ENCODE measurements around the gene FCGR3A.
"Not testable (repeated sequence)": the region's sequence is repeated elsewhere in the genome, so short reads cannot be mapped to it uniquely, and the experiment has no call there.

Gene FCGR3A

DNA sequence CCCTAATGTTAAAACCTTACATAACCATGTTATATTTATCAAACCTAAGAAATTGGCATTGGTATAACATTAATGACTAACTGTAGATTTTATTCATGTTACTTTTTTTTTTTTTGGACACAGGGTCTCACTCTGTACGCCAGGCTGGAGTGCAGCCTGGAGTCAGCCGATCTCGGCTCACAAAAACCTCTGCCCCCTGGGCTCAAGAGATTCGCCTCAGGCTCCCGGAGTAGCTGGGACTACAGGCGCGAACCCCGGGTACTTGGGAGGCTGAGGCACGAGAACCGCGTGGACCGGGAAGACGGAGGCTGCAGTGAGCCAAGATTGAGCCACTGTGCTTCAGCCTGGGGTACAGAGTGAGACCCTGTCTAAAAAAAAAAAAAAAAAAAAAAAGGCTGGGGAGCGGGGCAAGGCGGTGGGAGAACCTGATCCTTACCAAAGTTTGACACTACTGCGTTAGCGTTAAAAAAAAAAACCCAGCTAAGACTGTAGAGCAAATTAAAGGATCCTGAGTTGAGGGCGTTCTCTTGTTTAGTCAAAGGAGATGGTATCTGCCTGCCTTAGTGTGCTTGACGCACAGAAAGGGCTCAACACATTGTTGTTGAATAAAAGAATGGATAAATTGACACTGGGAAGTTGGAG lies 20.0 kb downstream of the FCGR3A start:
- DNase-seq, result not testable (repeated sequence)

DNA sequence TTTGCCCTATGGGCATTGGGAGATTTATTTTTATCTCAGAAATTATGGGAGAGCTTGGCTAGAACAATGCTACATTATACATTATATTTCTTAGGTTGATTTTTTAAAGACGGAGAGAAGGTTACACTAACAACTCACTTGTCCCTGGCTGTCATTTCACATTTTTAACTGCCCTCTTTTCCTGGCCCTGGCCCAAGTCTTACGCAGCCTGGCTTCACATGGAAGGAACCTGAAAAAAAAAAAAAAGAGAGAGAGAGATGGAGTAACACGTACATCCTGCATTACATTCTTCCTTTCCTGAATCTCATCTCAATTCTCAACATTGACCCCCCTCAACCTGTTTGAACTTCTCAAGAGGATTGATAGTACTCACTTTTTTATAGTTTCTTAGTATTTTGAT lies 21.1 kb downstream of the FCGR3A start:
- DNase-seq, result not testable (repeated sequence)

DNA sequence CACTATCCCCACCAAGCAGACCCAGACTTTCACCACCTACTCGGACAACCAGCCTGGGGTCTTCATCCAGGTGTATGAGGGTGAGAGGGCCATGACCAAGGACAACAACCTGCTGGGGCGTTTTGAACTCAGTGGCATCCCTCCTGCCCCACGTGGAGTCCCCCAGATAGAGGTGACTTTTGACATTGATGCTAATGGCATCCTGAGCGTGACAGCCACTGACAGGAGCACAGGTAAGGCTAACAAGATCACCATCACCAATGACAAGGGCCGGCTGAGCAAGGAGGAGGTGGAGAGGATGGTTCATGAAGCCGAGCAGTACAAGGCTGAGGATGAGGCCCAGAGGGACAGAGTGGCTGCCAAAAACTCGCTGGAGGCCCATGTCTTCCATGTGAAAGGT lies 23.7 kb downstream of the FCGR3A start:
- not testable (repeated sequence) for DNase-seq

GRCh38 chr1:161525321-161525720 lies 24.3 kb downstream of the FCGR3A start:
- DNase-seq, result not testable (repeated sequence)

- not testable (repeated sequence) for DNase-seq
Observed at GRCh38 chr1:161524742-161525291, 24.8 kb downstream of the FCGR3A start.

DNA sequence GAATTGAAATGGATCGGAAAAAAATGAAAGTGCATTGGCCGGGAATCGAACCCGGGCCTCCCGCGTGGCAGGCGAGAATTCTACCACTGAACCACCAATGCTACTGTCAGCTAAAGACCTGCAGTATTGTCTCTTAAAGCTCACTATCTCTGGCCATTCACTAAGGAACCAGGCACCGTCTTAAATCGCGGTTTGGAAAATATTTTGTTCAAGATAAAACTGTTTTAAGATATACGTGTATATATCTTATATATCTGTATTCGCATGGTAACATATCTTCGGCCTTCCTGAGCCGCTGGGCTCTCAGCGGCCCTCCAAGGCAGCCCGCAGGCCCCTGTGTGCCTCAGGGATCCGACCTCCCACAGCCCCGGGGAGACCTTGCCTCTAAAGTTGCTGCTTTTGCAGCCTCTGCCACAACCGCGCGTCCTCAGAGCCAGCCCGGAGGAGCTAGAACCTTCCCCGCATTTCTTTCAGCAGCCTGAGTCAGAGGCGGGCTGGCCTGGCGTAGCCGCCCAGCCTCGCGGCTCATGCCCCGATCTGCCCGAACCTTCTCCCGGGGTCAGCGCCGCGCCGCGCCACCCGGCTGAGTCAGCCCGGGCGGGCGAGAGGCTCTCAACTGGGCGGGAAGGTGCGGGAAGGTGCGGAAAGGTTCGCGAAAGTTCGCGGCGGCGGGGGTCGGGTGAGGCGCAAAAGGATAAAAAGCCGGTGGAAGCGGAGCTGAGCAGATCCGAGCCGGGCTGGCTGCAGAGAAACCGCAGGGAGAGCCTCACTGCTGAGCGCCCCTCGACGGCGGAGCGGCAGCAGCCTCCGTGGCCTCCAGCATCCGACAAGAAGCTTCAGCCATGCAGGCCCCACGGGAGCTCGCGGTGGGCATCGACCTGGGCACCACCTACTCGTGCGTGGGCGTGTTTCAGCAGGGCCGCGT lies 25.5 kb downstream of the FCGR3A start, which contains the start of gene HSPA6:
TSS of gene HSPA6 (plus strand) at position 724 of the 925 bp plus-strand sequence. CDS start at position 843, 119 bp downstream.
- peak; percentile 56 for DNase-seq

DNA sequence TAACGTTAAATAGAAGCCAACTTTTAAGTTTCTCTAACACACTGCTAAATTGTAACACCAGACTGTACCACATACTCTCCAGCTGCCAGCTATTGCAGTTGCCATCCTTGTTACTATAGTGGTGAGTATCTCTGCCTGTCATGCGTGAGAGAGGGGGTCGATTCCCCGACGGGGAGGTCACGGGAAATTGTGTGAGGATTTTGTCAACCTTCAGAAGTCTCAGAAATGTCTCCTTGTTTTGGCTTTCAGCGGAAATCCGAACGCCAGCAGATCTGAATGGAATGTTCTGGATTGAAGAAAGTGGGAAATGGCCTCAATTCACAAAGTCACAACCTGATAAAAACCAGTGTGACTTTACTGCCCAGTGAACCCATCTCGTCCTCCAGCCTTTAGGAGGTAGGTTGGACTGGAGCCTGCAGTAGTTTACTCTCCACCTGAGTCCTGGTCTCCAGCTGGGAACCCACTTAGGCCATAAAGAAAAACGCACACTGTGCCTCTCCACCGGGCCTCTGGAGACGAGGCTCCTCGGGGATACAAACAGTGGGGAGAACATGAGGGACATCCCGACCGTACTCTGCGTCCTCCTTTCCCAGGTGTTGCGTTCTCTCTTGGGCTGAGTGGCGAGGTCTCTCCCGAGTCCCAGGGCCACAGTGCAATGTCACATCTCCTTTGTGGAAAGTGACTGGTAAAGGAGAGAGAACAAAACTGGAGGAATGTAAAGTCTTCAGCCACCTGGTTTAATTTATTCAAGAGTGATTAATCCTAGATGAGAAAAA lies 26.4 kb downstream of the FCGR3A start:
- DNase-seq, result not testable (repeated sequence)

- not testable (repeated sequence) for DNase-seq
Observed at GRCh38 chr1:161513953-161514352, 35.7 kb downstream of the FCGR3A start.

GRCh38 chr1:161513448-161513780 lies 36.2 kb downstream of the FCGR3A start:
- not testable (repeated sequence) for DNase-seq

GRCh38 chr1:161512636-161513447 lies 36.8 kb downstream of the FCGR3A start:
- DNase-seq, result not testable (repeated sequence)

DNA sequence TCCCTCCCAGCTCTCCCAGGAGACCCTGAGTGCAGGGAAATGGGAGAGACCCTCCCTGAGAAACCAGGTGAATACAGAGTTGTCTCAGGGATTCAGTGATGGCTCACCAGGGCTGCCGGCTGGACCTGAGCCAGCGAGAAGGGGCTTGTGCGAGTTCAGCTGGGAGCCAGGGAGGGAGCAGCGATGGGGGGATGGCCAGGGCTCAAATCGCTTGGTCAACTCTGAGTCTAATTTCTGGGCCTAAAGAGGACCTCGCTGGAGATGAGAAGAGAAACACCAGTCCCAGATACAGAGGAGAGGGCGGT lies 37.9 kb downstream of the FCGR3A start:
- no peak for DNase-seq

GRCh38 chr1:161511018-161511755 lies 38.4 kb downstream of the FCGR3A start:
- DNase-seq, result no peak

- no peak for DNase-seq
Observed at GRCh38 chr1:161510477-161510876, 39.1 kb downstream of the FCGR3A start.

DNA sequence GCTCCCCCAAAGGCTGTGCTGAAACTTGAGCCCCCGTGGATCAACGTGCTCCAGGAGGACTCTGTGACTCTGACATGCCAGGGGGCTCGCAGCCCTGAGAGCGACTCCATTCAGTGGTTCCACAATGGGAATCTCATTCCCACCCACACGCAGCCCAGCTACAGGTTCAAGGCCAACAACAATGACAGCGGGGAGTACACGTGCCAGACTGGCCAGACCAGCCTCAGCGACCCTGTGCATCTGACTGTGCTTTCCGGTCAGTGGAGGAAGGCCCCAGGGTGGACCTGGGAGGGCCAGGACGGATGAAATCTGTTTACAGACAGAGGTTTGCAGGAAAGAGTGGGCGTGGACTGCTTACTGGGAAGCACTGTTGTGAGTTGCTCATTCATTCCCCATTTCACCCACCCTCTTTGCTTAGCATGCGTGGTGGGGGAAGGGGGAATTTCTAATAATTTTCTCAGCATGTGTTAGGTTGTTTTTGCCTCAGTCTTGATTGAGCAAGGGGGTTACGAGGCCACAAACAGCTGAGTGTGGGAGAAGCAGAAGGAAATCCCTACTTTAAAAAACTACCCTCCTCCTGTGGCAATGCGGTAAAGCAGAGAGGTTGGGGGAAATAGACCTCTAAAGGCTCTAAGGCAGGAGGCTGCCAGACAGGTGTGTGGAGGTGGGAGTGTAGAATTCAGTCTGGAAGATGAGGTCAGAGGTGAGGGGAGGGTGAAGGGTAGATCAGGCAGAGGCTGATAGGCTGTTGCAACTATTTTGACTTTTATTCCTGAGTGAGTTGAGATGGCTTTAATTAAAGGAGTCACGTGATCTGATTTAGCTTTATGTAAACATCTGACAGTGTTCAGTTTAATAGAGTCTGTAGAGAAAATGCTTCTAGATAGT lies 43.0 kb downstream of the FCGR3A start:
- no peak for DNase-seq

GRCh38 chr1:161505686-161506085 lies 43.9 kb downstream of the FCGR3A start:
- DNase-seq, result no peak

- no peak for DNase-seq
Observed at GRCh38 chr1:161503394-161503748, 46.2 kb downstream of the FCGR3A start.

- DNase-seq, result no peak
Observed at GRCh38 chr1:161502641-161503393, 46.8 kb downstream of the FCGR3A start.

DNA sequence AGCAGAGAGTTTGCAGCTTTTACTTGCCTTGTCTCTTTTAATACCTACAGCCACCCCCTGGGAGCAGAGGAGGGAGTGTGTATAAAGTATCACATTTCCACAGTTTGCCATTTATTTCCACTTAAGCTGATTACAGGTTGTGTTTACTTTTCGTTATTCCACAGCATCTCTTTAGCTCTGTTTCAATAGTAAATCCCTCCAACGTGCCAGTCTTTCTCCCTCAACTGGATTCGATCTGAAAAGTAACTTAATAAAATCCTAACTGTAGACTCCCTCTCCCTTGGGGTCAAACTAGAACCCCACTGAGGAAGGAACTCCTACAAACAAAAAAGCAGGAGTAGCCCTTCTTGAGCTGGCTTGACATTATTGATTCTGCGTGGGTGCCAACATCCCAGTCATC lies 47.4 kb downstream of the FCGR3A start:
- no peak for DNase-seq

GRCh38 chr1:161501234-161501633 lies 48.4 kb downstream of the FCGR3A start:
- no peak for DNase-seq
